NCI-H146 treated with DMSO at 0.1 percent for 48 hours (cell line): ENCODE results near the gene GATA2.

Experiments
- DNase-seq: peaks from one replicate; lab custom pipeline; 2025; ENCODE audit not compliant: unreplicated experiment; lab: John Stamatoyannopoulos, UW

GATA2 gene

GRCh38 chr3:128436214-128436613, 56.8 kb downstream of the GATA2 start:
- DNase-seq: no peak

- DNase-seq: no peak
These were observed 57.4 kb downstream of the GATA2 start for GRCh38 chr3:128435561-128435960.

GRCh38 chr3:128435058-128435457, 57.9 kb downstream of the GATA2 start:
- DNase-seq: no peak

- no peak for DNase-seq
These were observed 58.5 kb downstream of the GATA2 start for GRCh38 chr3:128434524-128434923.

GRCh38 chr3:128433837-128434165, 59.2 kb downstream of the GATA2 start:
- DNase-seq: peak; percentile 28

GRCh38 chr3:128432971-128433836, 59.8 kb downstream of the GATA2 start:
- peak; percentile 71 for DNase-seq

- peak; percentile 61 for DNase-seq
These were observed 60.6 kb downstream of the GATA2 start for GRCh38 chr3:128432301-128432970.

- no peak for DNase-seq
These were observed 61.1 kb downstream of the GATA2 start for GRCh38 chr3:128431803-128432300.

- no peak for DNase-seq
These were observed 62.3 kb downstream of the GATA2 start for GRCh38 chr3:128430731-128431130.

- no peak for DNase-seq
These were observed 62.7 kb downstream of the GATA2 start for GRCh38 chr3:128430301-128430700.

- DNase-seq: no peak
These were observed 63.2 kb downstream of the GATA2 start for GRCh38 chr3:128429751-128430150.
